Mesenchymal stem cell (in vitro differentiated cells and primary cell): ENCODE results near the gene HHIPL1.

Source experiments
- DNase-seq: peaks from one replicate; pipeline ENCODE4 v3.0.0-alpha.2; 2013
- H2AFZ ChIP-seq: one replicate; pipeline ENCODE4 v1.6.1; 2013; ENCODE audit warnings: low read depth, mild to moderate bottlenecking, control low read depth, inconsistent platforms, low read length, moderate library complexity
- H2AK5ac ChIP-seq: 2 replicates; pipeline ENCODE4 v1.6.1; 2013; ENCODE audit warnings: low read length, moderate library complexity, mild to moderate bottlenecking, inconsistent platforms; ENCODE audit not compliant: severe bottlenecking
- H2BK120ac ChIP-seq: one replicate; pipeline ENCODE4 v1.6.1; 2013; ENCODE audit warnings: low read depth, mild to moderate bottlenecking, inconsistent platforms, low read length, moderate library complexity
- H2BK12ac ChIP-seq, 2 experiments: one replicate each; pipeline ENCODE4 v1.6.1; 2013; ENCODE audit warnings: inconsistent platforms in 2 of 2, low read length in 2 of 2, mild to moderate bottlenecking in 2 of 2, moderate library complexity in 2 of 2, control low read depth in 1 of 2
- H2BK15ac ChIP-seq: one replicate; pipeline ENCODE4 v1.6.1; 2013; ENCODE audit warnings: mild to moderate bottlenecking, low read depth, inconsistent platforms; ENCODE audit not compliant: poor library complexity, severe bottlenecking
- H2BK5ac ChIP-seq: 2 replicates; pipeline ENCODE4 v1.6.1; 2013; ENCODE audit warnings: low read depth, mild to moderate bottlenecking, low read length, control low read depth, inconsistent platforms; ENCODE audit not compliant: poor library complexity, severe bottlenecking
- H3K14ac ChIP-seq, 2 experiments: one replicate each; pipeline ENCODE4 v1.6.1; 2013; ENCODE audit warnings: inconsistent platforms in 2 of 2, low read length in 2 of 2, control low read depth in 1 of 2, mild to moderate bottlenecking in 1 of 2, moderate library complexity in 1 of 2
- H3K18ac ChIP-seq, 2 experiments: one replicate each; pipeline ENCODE4 v1.6.1; 2013; ENCODE audit warnings: inconsistent platforms in 2 of 2, low read length in 2 of 2, control low read depth in 1 of 2, low read depth in 1 of 2, mild to moderate bottlenecking in 1 of 2
- H3K23ac ChIP-seq, 2 experiments: one replicate each; pipeline ENCODE4 v1.6.1; 2013; ENCODE audit warnings: inconsistent platforms in 2 of 2, low read length in 2 of 2, mild to moderate bottlenecking in 2 of 2, moderate library complexity in 2 of 2, control low read depth in 1 of 2
- H3K27ac ChIP-seq: 2 replicates; pipeline ENCODE4 v1.5.1; 2013; ENCODE audit warnings: mild to moderate bottlenecking, moderate library complexity, low read length, control low read depth, inconsistent platforms; ENCODE audit not compliant: poor library complexity, severe bottlenecking
- H3K27me3 ChIP-seq, 2 experiments: 2 replicates each; pipeline versions ENCODE4 v1.6.1 to v1.7.0; 2013; ENCODE audit warnings: low read length in 2 of 2, mild to moderate bottlenecking in 2 of 2, moderate library complexity in 2 of 2, control low read depth in 1 of 2, inconsistent platforms in 1 of 2; ENCODE audit not compliant: control insufficient read depth in 1 of 2, insufficient read depth in 1 of 2
- H3K36me3 ChIP-seq, 2 experiments: 2 replicates each; pipeline versions ENCODE4 v1.6.1 to v1.7.0; 2013; ENCODE audit warnings: low read length in 2 of 2, control low read depth in 1 of 2, inconsistent platforms in 1 of 2, low read depth in 1 of 2, mild to moderate bottlenecking in 1 of 2; ENCODE audit not compliant: insufficient read depth in 2 of 2, control insufficient read depth in 1 of 2
- H3K4ac ChIP-seq, 2 experiments: one replicate each; pipeline ENCODE4 v1.6.1; 2013; ENCODE audit warnings: inconsistent platforms in 2 of 2, low read length in 2 of 2, mild to moderate bottlenecking in 2 of 2, moderate library complexity in 2 of 2, control low read depth in 1 of 2, low read depth in 1 of 2
- H3K4me1 ChIP-seq: 2 replicates; pipeline ENCODE4 v1.6.1; 2013; ENCODE audit warnings: low read depth, low read length, control low read depth; ENCODE audit not compliant: control insufficient read depth, insufficient read depth
- H3K4me2 ChIP-seq: 2 replicates; pipeline ENCODE4 v1.6.1; 2013; ENCODE audit warnings: low read length, mild to moderate bottlenecking, inconsistent platforms; ENCODE audit not compliant: poor library complexity, severe bottlenecking
- H3K4me3 ChIP-seq, 2 experiments: 2 replicates each; pipeline versions ENCODE4 v1.5.1 to v1.7.0; 2013; ENCODE audit warnings: low read length in 2 of 2, mild to moderate bottlenecking in 2 of 2, control low read depth in 1 of 2, low read depth in 1 of 2; ENCODE audit not compliant: insufficient read depth in 1 of 2
- H3K79me1 ChIP-seq: replicated peaks from 2 replicates; pipeline ENCODE4 v1.6.1; 2013; ENCODE audit warnings: mild to moderate bottlenecking, control low read depth, low read length, inconsistent platforms; ENCODE audit not compliant: poor library complexity, severe bottlenecking
- H3K9ac ChIP-seq: 2 replicates; pipeline ENCODE4 v1.7.0; 2013; ENCODE audit warnings: mild to moderate bottlenecking, low read length, moderate library complexity
- H3K9me3 ChIP-seq: 2 replicates; pipeline ENCODE4 v1.7.0; 2013; ENCODE audit warnings: mild to moderate bottlenecking, low read length; ENCODE audit not compliant: control insufficient read depth
- H4K8ac ChIP-seq: one replicate; pipeline ENCODE4 v1.6.1; 2013; ENCODE audit warnings: inconsistent platforms, mild to moderate bottlenecking, low read length, moderate library complexity
- H4K91ac ChIP-seq: one replicate; pipeline ENCODE4 v1.6.1; 2013; ENCODE audit warnings: mild to moderate bottlenecking, low read length, inconsistent platforms
- WGBS: methylation state at CpG from one replicate; pipeline ENCODE4 v1.1.7; 2013; ENCODE audit warnings: mixed read lengths; 5-methylcytosine and 5-hydroxymethylcytosine counted together

Gene HHIPL1

GRCh38 chr14:99624024-99624423 lies 20.9 kb upstream of the HHIPL1 start:
- WGBS: 89% methylated on average over 5 of the region's 6 CpGs

GRCh38 chr14:99624971-99625370 lies 20.0 kb upstream of the HHIPL1 start:
- Histone ChIP-seq H3K4me2 (no peak overlapping the region), H3K23ac (no peak overlapping the region), H3K79me1 (no peaks in the 10 kb centered on the region), H4K8ac (no peak overlapping the region), H3K4me3 (no peak overlapping the region), H3K36me3 (no peaks in the 10 kb centered on the region), H3K27me3 (peaks cover 0 to 48% of the 10 kb centered on the region in 2 experiments), H2BK5ac (no peak overlapping the region), H3K9ac (no peak overlapping the region), H2BK15ac (no peak overlapping the region), H3K14ac (no peak overlapping the region), H3K4ac (no peak overlapping the region), H2AK5ac (no peak overlapping the region), H2AFZ (no peak overlapping the region), H2BK12ac (no peak overlapping the region), H3K4me1 (peaks cover 18% of the 10 kb centered on the region), H2BK120ac (no peak overlapping the region), H3K9me3 (no peaks in the 10 kb centered on the region), H3K27ac (no peak overlapping the region), H4K91ac (no peak overlapping the region), H3K18ac (no peak overlapping the region)
- no peak for DNase-seq
- WGBS: 92% methylated on average over 13 of the region's 13 CpGs

More at GRCh38 chr14:99624024-99624423, 20.9 kb upstream of the HHIPL1 start:
- no peak overlapping the region for H3K27ac ChIP-seq
- no peak overlapping the region for H2BK120ac ChIP-seq
- H3K18ac ChIP-seq: no peak overlapping the region
- H4K91ac ChIP-seq: no peak overlapping the region
- H3K9me3 ChIP-seq: no peaks in the 10 kb centered on the region
- no peaks in the 10 kb centered on the region for H3K79me1 ChIP-seq
- peaks cover 0 to 51% of the 10 kb centered on the region in 2 experiments for H3K27me3 ChIP-seq
- no peak overlapping the region for H2BK5ac ChIP-seq
- H3K23ac ChIP-seq: no peak overlapping the region
- no peak overlapping the region for H2BK12ac ChIP-seq
- no peak overlapping the region for H2AFZ ChIP-seq
- H3K4ac ChIP-seq: no peak overlapping the region
- no peak overlapping the region for H2BK15ac ChIP-seq
- no peak overlapping the region for H2AK5ac ChIP-seq
- H4K8ac ChIP-seq: no peak overlapping the region
- H3K4me1 ChIP-seq: peaks cover 22% of the 10 kb centered on the region
- DNase-seq: no peak
- no peak overlapping the region for H3K4me2 ChIP-seq
- no peaks in the 10 kb centered on the region for H3K36me3 ChIP-seq
- no peak overlapping the region for H3K4me3 ChIP-seq
- H3K9ac ChIP-seq: no peak overlapping the region
- no peak overlapping the region for H3K14ac ChIP-seq

DNA sequence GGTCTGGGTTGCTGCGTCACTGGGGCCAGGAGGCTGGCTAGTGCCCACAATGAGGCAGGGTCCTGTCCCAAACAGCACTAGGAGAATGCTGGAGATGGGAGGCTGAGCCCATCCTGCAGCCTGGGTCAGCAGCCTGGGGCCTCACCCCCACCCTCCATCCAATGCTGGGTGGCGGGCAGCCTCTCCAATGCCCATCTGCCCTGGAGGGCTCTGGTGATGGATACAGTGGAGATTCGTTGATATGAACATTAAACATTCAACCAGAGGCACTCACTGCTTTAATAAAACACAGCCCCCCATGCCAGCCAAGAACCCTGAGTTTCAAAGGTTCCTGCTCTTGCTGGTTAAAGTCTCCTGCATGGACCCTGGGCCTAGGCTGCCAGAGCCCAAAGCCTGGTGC lies 19.5 kb upstream of the HHIPL1 start:
- Histone ChIP-seq H3K23ac (no peak overlapping the region), H3K27ac (no peak overlapping the region), H2AFZ (no peak overlapping the region), H3K4me2 (no peak overlapping the region), H2BK120ac (no peak overlapping the region), H4K8ac (no peak overlapping the region), H3K79me1 (no peaks in the 10 kb centered on the region), H3K9me3 (no peaks in the 10 kb centered on the region), H3K4ac (no peak overlapping the region), H4K91ac (no peak overlapping the region), H3K27me3 (peaks cover 0 to 48% of the 10 kb centered on the region in 2 experiments), H3K18ac (no peak overlapping the region), H3K14ac (no peak overlapping the region), H3K9ac (no peak overlapping the region), H2BK12ac (no peak overlapping the region), H2AK5ac (no peak overlapping the region), H2BK5ac (no peak overlapping the region), H2BK15ac (no peak overlapping the region), H3K4me1 (peaks cover 14% of the 10 kb centered on the region), H3K36me3 (no peaks in the 10 kb centered on the region), H3K4me3 (no peak overlapping the region)
- WGBS: 92% methylated on average over 3 of the region's 3 CpGs
- DNase-seq: no peak

DNA sequence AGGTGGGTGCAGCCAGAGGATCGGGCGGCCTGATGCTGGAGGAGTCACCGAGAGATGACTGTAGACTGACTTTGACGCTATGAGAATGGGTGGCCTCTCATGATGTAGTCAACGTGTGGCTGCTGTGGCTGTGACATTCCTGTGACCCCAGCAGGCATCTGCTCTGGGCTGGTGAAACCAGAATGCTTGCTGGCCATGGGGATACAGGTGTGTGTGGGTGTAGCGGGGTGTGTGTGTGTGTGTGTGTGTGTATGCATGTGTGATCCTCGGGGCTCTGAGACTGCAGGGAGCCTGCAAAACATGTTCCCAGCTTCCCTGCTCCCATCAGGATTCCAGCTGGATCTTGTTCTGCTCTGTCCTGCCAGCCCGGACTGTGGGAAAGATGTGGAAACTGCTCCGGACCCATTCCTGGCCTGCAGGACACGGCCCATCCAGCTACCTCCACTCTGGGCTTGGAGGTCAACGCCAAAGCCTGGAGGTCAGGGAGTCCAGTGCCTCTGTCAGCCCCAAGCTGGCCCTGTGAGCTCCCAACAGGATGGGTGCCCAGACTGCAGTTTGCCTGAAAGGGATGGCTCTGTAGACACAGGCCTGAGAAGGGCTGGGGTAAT lies 18.8 kb upstream of the HHIPL1 start:
- Histone ChIP-seq H3K79me1 (no peaks in the 10 kb centered on the region), H2BK12ac (no peak overlapping the region), H2BK15ac (no peak overlapping the region), H3K27me3 (peaks cover 0 to 49% of the 10 kb centered on the region in 2 experiments), H2BK5ac (no peak overlapping the region), H3K14ac (no peak overlapping the region), H3K36me3 (no peaks in the 10 kb centered on the region), H2AK5ac (no peak overlapping the region), H2AFZ (no peak overlapping the region), H3K27ac (no peak overlapping the region), H3K18ac (no peak overlapping the region), H3K9me3 (no peaks in the 10 kb centered on the region), H3K4me1 (peaks cover 13% of the 10 kb centered on the region), H3K9ac (no peak overlapping the region), H3K4ac (no peak overlapping the region), H3K4me3 (no peak overlapping the region), H3K23ac (no peak overlapping the region), H3K4me2 (no peak overlapping the region), H4K8ac (no peak overlapping the region), H4K91ac (no peak overlapping the region), H2BK120ac (no peak overlapping the region)
- 77% methylated on average over 11 of the region's 11 CpGs for whole genome bisulfite sequencing
- DNase-seq: no peak
